ENCODE measurements around the gene TTC23. TPM values are rescaled to one million over a fixed set of nuclear protein-coding genes. Genes with fewer than 3 reads are reported as not detected.

Gene TTC23
- total RNA-seq, 2 donors from 2014 or later = 16.0 to 18.6 TPM

Other genes with a start within 250 kb of the TTC23 start
- gene PGPEP1L, start 241.8 kb downstream of the TTC23 start, total RNA-seq = not detected
- 10 to 100 TPM in 1 of 2 donors, 1 to 10 TPM in 1; 5.2 to 96.5 TPM for gene SYNM, start 144.5 kb downstream of the TTC23 start, total RNA-seq
- 10 to 100 TPM; 24.8 to 32.2 TPM for gene LRRC28, start 1.9 kb upstream of the TTC23 start, total RNA-seq

All from left colon (tissue), 2 donors.